ENCODE data around the gene DDR2. TPM values are rescaled to one million over a fixed set of nuclear protein-coding genes. Genes with fewer than 3 reads are reported as not detected.
"Not testable (repeated sequence)": the region's sequence is repeated elsewhere in the genome, so short reads cannot be mapped to it uniquely, and the experiment has no call there.

The DDR2 gene
- total and polyA plus RNA-seq, 2 experiments from 2014 or later = 94.7 to 196 TPM

- Histone ChIP-seq H2AFZ (peak overlapping the region; percentile 83), H3K4me3 (peak overlapping the region; percentile 82), H3K27ac (peak overlapping the region; percentile 41), H3F3A (ENCODE audit: insufficient read depth) (peaks cover 20% of the 10 kb centered on the region), H3K9ac (peak overlapping the region; percentile 73), H3K4me2 (ENCODE audit: unreplicated experiment) (peak overlapping the region; percentile 92)
- H3K27me3 ChIP-seq (replicated peaks; ENCODE audit: insufficient read depth); H3K9me2 ChIP-seq (ENCODE audit: insufficient read depth); H3K4me1 ChIP-seq (ENCODE audit: insufficient read depth); H3K9me3 ChIP-seq (ENCODE audit: low read depth); H3K79me2 ChIP-seq (ENCODE audit: insufficient read depth); H4K20me1 ChIP-seq (ENCODE audit: insufficient read depth); in situ Hi-C loops (cut with MboI); H3K36me3 ChIP-seq (ENCODE audit: low read depth): not testable (repeated sequence)
- DNase-seq = peak; percentile 28
- 0 to 1% methylated on average over 8 of the region's 8 CpGs for WGBS, 2 experiments (ENCODE audit: low coverage in 1 of 2, low lambda C conversion rate in 2 of 2, missing lambda C conversion rate in 2 of 2)
These were observed 158.7 kb downstream of the DDR2 start for GRCh38 chr1:162790985-162791357.

GRCh38 chr1:162794284-162794683 lies 162.0 kb downstream of the DDR2 start:
- H3K4me2 ChIP-seq (ENCODE audit: unreplicated experiment); H3K79me2 ChIP-seq (ENCODE audit: insufficient read depth); H3F3A ChIP-seq (ENCODE audit: insufficient read depth); H2AFZ ChIP-seq; H3K4me1 ChIP-seq (ENCODE audit: insufficient read depth); H3K27me3 ChIP-seq (replicated peaks; ENCODE audit: insufficient read depth); DNase-seq; in situ Hi-C loops (cut with MboI); H3K9me3 ChIP-seq (ENCODE audit: low read depth); H3K36me3 ChIP-seq (ENCODE audit: low read depth); H3K9ac ChIP-seq; H4K20me1 ChIP-seq (ENCODE audit: insufficient read depth); H3K9me2 ChIP-seq (ENCODE audit: insufficient read depth); H3K27ac ChIP-seq; H3K4me3 ChIP-seq: not testable (repeated sequence)
- WGBS, 2 experiments (ENCODE audit: low coverage in 1 of 2, low lambda C conversion rate in 2 of 2, missing lambda C conversion rate in 2 of 2) = 100% methylated on average over 1 of the region's 1 CpG

DNA sequence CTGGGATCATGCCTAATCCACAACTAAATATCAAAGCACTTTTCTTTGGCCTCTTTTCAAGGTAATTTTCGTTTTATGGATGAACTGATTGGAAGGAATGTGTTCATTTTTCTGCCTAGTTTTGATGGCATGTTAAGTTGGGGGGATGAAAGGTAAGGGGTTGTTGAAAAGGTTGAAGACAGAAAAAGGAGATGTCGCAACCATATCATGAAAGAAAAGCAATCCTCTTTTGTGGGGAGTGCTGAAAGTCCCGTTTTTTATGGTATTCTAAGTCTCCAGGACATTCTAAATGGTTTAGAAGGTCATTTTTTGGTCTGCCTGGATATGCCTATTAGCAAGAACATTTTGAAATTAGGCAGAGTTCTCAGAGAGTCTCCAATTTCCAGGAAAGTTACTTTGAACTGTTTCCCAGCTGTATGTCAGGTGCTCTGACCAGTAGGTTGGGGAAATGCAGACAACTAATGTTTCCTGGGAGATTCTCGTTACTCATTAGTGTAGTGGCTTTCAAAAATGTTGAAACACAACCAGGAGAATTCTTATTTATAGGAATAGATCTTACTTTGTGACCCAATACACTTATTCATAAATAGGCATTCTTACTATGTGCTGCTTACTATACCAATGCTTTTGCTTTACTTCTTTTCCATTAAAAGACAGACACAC lies 164.5 kb downstream of the DDR2 start:
- H4K20me1 ChIP-seq (ENCODE audit: insufficient read depth); H3K4me2 ChIP-seq (ENCODE audit: unreplicated experiment); H3K27ac ChIP-seq; in situ Hi-C loops (cut with MboI); H3K27me3 ChIP-seq (replicated peaks; ENCODE audit: insufficient read depth); H3K9ac ChIP-seq; H3K9me3 ChIP-seq (ENCODE audit: low read depth); H3K9me2 ChIP-seq (ENCODE audit: insufficient read depth); H2AFZ ChIP-seq; H3K4me3 ChIP-seq; H3F3A ChIP-seq (ENCODE audit: insufficient read depth); H3K36me3 ChIP-seq (ENCODE audit: low read depth); H3K79me2 ChIP-seq (ENCODE audit: insufficient read depth); H3K4me1 ChIP-seq (ENCODE audit: insufficient read depth): not testable (repeated sequence)
- peak; percentile 28 for DNase-seq
- WGBS, 2 experiments (ENCODE audit: low coverage in 1 of 2, low lambda C conversion rate in 2 of 2, missing lambda C conversion rate in 2 of 2) = 60% methylated on average over 4 of the region's 4 CpGs

GRCh38 chr1:162799995-162800830 lies 167.9 kb downstream of the DDR2 start:
- H3K27ac ChIP-seq; H3F3A ChIP-seq (ENCODE audit: insufficient read depth); H3K79me2 ChIP-seq (ENCODE audit: insufficient read depth); H2AFZ ChIP-seq; H3K4me3 ChIP-seq; H4K20me1 ChIP-seq (ENCODE audit: insufficient read depth); H3K9me3 ChIP-seq (ENCODE audit: low read depth); H3K36me3 ChIP-seq (ENCODE audit: low read depth); H3K9me2 ChIP-seq (ENCODE audit: insufficient read depth); H3K9ac ChIP-seq; H3K27me3 ChIP-seq (replicated peaks; ENCODE audit: insufficient read depth); H3K4me1 ChIP-seq (ENCODE audit: insufficient read depth); H3K4me2 ChIP-seq (ENCODE audit: unreplicated experiment): not testable (repeated sequence)
- WGBS, 2 experiments (ENCODE audit: low coverage in 1 of 2, low lambda C conversion rate in 2 of 2, missing lambda C conversion rate in 2 of 2) = 31 to 33% methylated on average over 6 of the region's 6 CpGs
- in situ Hi-C loops (cut with MboI) = loop anchor here (25.0 kb wide), 1 partner anchor 438 kb away; no protein-coding TSS in a partner anchor
- peak; percentile 83 for DNase-seq

GRCh38 chr1:162807503-162807902 lies 175.2 kb downstream of the DDR2 start:
- H3K4me3 ChIP-seq; DNase-seq; H3K9me2 ChIP-seq (ENCODE audit: insufficient read depth); H3K9me3 ChIP-seq (ENCODE audit: low read depth); H3K4me1 ChIP-seq (ENCODE audit: insufficient read depth); H4K20me1 ChIP-seq (ENCODE audit: insufficient read depth); H3K79me2 ChIP-seq (ENCODE audit: insufficient read depth); H3F3A ChIP-seq (ENCODE audit: insufficient read depth); H3K27ac ChIP-seq; H3K36me3 ChIP-seq (ENCODE audit: low read depth); H3K27me3 ChIP-seq (replicated peaks; ENCODE audit: insufficient read depth); H2AFZ ChIP-seq; H3K4me2 ChIP-seq (ENCODE audit: unreplicated experiment); H3K9ac ChIP-seq: not testable (repeated sequence)
- in situ Hi-C loops (cut with MboI) = loop anchor here (25.0 kb wide), 1 partner anchor 445 kb away; no protein-coding TSS in a partner anchor
- 88 to 95% methylated on average over 1 to 2 of the region's 2 CpGs for WGBS, 2 experiments (ENCODE audit: low coverage in 1 of 2, low lambda C conversion rate in 2 of 2, missing lambda C conversion rate in 2 of 2)

- not testable (repeated sequence) for H3K36me3 ChIP-seq (ENCODE audit: low read depth); DNase-seq; H3F3A ChIP-seq (ENCODE audit: insufficient read depth); H3K4me2 ChIP-seq (ENCODE audit: unreplicated experiment); H3K9ac ChIP-seq; H4K20me1 ChIP-seq (ENCODE audit: insufficient read depth); H3K4me3 ChIP-seq; H3K4me1 ChIP-seq (ENCODE audit: insufficient read depth); H3K79me2 ChIP-seq (ENCODE audit: insufficient read depth); H3K27me3 ChIP-seq (replicated peaks; ENCODE audit: insufficient read depth); H3K9me2 ChIP-seq (ENCODE audit: insufficient read depth); H3K27ac ChIP-seq; H3K9me3 ChIP-seq (ENCODE audit: low read depth); H2AFZ ChIP-seq
- in situ Hi-C loops (cut with MboI) = loop anchor here (25.0 kb wide), 1 partner anchor 450 kb away; no protein-coding TSS in a partner anchor
- WGBS, 2 experiments (ENCODE audit: low coverage in 1 of 2, low lambda C conversion rate in 2 of 2, missing lambda C conversion rate in 2 of 2) = 100% methylated on average over 2 of the region's 2 CpGs
These were observed 180.1 kb downstream of the DDR2 start for GRCh38 chr1:162812357-162812756.

GRCh38 chr1:162818136-162818535 lies 185.9 kb downstream of the DDR2 start:
- WGBS, 2 experiments (ENCODE audit: low coverage in 1 of 2, low lambda C conversion rate in 2 of 2, missing lambda C conversion rate in 2 of 2) = 95% methylated on average over 2 of the region's 2 CpGs
- in situ Hi-C loops (cut with MboI) = loop anchor here (25.0 kb wide), 1 partner anchor 456 kb away; no protein-coding TSS in a partner anchor
- not testable (repeated sequence) for H3K9me3 ChIP-seq (ENCODE audit: low read depth); H3K36me3 ChIP-seq (ENCODE audit: low read depth); H3K4me2 ChIP-seq (ENCODE audit: unreplicated experiment); H3K79me2 ChIP-seq (ENCODE audit: insufficient read depth); H3K9ac ChIP-seq; H3K27ac ChIP-seq; H3K9me2 ChIP-seq (ENCODE audit: insufficient read depth); H4K20me1 ChIP-seq (ENCODE audit: insufficient read depth); H3K4me1 ChIP-seq (ENCODE audit: insufficient read depth); H3K27me3 ChIP-seq (replicated peaks; ENCODE audit: insufficient read depth); H3F3A ChIP-seq (ENCODE audit: insufficient read depth); H2AFZ ChIP-seq; H3K4me3 ChIP-seq; DNase-seq
